DMS53 treated with DMSO at 0.1 percent for 48 hours (cell line): ENCODE data around the gene ORC3.
"Not testable (repeated sequence)": the region's sequence is repeated elsewhere in the genome, so short reads cannot be mapped to it uniquely, and the experiment has no call there.

Experiments
- DNase-seq: peaks from one replicate; lab custom pipeline; 2025; ENCODE audit not compliant: unreplicated experiment; lab: John Stamatoyannopoulos, UW

The ORC3 gene

GRCh38 chr6:87590990-87591389, 1.1 kb downstream of the ORC3 start:
- DNase-seq, result no peak

DNA sequence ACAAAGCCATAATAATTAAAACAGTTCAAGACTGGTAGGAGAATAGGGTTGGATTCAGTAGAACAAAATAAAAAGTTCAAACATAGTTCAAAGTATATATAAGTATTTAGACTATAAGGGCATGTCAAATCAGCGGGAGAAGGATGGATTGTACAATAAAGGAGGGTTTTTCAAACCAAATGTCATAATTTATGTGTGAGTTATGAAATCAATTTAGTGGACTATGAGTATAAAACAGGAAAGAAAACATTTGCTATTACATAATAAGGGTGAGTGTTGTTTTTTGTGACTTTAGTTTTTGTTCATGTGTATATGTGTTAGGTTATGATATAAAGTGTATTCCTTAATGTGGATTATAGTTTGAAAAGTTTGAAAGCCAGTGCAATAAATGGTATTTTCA, 10.6 kb downstream of the ORC3 start:
- no peak for DNase-seq

DNA sequence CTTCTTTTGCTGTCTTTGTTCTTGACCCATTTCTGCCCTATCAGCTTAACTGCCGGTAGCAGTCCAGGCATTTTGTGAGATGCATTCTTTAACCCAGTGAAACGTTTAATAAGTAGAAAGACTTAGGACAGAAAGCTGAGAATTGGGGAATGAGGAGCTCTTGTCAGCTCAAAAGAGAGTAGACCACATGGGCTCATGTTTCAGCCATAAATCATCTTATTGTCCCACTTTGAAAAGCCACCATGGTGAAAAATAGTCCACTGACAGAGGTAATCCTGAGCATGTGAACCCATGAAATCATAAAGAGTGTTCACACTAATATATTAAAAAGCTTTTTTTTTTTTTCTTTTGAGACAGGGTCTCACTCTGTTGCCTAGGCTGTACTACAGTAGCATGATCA, 16.3 kb downstream of the ORC3 start:
- DNase-seq, result no peak

DNA sequence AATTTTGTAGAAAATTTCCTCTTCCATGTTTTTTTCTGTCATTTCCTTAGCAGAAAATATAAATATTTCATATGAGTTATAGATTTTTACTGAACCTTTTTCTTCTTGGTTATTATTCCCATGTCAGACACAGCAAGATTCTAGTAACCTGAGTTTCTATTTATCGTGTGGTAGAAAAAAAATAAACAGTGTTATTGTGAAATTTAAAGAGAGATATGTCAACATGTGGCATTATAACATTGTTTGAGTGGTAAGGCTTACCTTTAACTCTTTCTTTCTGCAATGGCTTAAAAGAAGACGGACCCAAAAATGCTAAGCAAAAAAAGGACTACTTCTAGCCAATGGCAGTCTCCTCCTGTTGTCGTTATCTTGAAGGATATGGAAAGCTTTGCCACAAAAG, 18.9 kb downstream of the ORC3 start:
- DNase-seq, result no peak

DNA sequence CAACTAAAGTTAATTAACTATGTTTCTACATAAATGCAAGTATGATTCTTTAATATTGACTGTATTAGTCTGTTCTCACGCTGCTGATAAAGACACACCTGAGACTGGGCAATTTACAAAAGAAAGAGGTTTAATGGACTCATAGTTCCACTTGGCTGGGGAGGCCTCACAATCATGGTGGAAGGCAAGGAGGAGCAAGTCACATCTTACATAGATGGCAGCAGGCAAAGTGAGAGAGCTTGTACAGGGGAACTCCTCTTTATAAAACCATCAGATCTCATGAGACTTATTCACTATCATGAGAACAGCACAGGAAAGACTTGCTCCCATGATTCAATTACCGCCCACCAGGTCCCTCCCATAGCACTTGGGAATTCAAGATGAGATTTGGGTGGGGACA, 23.1 kb downstream of the ORC3 start:
- DNase-seq, result not testable (repeated sequence)

DNA sequence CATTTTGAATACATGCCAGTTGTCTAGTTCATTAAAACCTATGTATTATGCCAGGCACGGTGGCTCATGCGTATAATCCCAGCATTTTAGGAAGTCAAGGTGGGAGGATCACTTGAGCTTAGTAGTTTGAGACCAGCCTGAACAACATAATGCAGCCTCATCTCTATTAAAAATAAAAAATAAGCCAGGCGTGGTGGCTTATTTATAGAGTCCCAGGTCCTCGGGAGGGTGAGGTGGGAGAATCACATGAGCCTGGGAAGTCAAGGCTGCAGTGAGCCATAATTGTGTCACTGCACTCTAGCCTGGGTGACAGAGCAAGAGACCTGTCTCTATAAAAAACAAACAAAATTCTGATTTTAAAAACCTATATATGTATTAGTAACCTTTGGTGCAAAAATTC, 27.5 kb downstream of the ORC3 start:
- DNase-seq, result no peak

GRCh38 chr6:87618531-87618930, 28.6 kb downstream of the ORC3 start:
- no peak for DNase-seq

GRCh38 chr6:87623248-87623647, 33.3 kb downstream of the ORC3 start:
- no peak for DNase-seq

DNA sequence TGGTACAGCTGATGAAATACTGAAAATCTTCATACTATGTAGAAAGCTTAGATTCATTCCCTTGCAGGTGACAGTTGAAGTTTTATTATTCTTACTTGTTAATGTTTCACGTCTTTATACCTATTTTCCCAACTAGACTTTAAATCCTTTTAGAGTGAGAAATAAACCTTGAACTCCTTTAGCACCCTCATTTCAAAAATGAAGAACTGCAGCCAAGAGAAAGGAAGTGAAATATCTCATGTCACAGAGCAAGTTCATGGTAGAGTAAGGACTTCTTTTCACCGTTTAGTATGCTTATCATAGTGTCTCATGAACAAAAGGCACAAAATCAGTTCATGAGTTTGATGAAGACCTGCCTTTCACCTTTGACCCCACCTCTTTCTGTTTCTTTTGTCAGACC, 38.5 kb downstream of the ORC3 start:
- no peak for DNase-seq

GRCh38 chr6:87628881-87629280, 38.9 kb downstream of the ORC3 start:
- no peak for DNase-seq

GRCh38 chr6:87630746-87631145, 40.8 kb downstream of the ORC3 start:
- DNase-seq, result no peak

DNA sequence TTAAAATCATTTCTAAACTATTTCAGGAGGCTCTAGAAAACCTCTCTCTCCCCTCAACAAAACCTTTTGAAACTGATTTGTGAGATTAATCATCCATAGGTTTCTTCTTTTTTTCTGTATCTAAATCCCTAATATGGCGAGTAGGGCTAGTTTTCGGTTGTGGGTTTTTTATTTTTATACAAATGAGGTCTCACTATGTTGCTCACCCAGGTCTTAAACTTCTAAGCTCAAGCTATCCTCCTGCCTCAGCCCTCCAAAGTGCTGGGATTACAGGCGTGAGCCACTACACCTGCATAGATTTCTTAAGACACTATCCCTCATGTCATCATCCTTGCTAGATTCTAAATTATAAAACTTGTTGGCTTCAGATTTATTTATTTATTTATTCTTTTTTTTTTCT, 43.9 kb downstream of the ORC3 start:
- DNase-seq, result no peak

DNA sequence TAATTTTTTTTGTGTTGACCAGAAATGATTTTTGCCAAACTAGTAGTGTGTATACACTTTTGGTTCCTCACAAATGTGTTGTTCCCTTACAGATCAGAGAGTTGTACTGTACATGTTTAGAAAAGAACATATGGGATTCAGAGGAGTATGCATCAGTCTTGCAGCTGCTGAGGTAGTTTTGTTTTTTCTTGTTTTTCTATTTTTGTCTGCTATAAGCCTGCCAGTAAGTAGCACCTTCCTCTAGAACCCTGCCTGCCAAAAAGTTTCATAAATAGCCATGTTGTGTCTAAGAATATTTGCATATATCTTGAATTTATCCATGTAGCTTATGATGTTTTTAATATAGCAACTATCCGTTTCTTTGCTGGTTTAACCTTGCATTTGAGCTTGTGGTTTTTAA, 46.4 kb downstream of the ORC3 start:
- DNase-seq, result no peak

DNA sequence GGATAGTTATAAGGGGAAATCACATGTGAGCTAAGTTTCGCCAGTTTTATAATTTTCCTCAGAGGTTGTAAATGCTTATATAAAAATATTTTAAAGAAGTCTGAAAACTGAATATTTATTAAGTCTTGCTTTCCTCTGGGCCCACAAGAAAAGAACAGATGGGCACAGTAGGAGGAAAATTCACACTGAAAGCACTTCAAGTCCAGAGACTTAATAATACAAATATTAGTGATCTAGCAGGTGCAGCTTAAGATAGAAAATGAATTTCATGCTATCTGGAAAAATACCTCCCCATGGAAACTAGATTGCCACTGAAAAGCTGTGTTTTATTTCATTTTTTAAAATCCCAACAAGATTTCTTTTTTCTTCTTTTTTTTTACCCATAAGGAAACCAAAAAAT, 47.2 kb downstream of the ORC3 start:
- no peak for DNase-seq

- no peak for DNase-seq
These were observed 49.4 kb downstream of the ORC3 start for GRCh38 chr6:87639373-87639772.

DNA sequence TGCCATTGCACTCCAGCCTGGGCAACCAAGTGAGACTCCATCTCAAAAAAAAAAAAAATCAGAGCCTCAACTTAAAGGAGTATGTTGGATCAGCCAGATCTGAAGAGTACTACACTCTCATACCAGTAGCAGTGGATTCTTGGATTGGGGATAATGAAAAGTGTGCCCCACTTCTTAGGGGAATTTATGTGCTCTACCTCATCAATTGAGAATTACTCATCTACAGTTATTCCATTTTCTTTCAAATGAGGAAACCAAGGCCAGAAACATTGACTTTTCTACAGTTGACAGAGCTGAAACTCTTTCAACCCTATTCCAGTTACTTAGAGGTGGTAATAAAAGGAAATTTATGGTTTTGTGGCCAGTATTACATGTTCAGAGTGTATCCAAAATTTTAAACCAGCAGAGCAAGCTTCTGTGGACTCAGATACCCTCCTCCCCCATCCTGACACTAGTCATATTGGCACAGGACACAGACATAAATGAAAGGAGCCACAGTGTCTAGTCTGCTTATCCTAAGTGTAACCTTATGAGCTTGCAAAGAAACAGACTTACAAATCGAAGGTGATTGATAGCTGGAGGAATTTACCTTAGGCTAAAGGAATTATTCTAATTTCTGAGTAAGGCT, 51.2 kb downstream of the ORC3 start:
- DNase-seq, result no peak

DNA sequence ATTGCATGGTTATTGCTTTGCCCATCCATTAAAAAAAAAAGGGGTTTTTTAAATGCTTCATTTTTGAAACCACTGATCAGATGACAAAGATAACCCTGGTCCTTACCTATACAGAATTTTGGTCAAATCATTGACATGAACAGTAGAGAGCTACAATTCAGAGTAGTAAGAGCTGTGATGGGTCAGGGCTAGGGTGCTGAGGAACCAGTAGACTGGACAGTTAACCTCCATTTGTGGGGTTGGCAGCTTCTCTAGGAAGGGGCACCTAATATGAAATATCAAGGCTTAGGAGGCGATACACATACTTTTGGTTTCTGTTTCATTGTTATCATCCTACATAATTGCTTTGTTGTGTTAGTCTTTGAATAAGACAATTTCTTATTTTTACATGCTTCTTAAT, 55.1 kb downstream of the ORC3 start:
- no peak for DNase-seq

DNA sequence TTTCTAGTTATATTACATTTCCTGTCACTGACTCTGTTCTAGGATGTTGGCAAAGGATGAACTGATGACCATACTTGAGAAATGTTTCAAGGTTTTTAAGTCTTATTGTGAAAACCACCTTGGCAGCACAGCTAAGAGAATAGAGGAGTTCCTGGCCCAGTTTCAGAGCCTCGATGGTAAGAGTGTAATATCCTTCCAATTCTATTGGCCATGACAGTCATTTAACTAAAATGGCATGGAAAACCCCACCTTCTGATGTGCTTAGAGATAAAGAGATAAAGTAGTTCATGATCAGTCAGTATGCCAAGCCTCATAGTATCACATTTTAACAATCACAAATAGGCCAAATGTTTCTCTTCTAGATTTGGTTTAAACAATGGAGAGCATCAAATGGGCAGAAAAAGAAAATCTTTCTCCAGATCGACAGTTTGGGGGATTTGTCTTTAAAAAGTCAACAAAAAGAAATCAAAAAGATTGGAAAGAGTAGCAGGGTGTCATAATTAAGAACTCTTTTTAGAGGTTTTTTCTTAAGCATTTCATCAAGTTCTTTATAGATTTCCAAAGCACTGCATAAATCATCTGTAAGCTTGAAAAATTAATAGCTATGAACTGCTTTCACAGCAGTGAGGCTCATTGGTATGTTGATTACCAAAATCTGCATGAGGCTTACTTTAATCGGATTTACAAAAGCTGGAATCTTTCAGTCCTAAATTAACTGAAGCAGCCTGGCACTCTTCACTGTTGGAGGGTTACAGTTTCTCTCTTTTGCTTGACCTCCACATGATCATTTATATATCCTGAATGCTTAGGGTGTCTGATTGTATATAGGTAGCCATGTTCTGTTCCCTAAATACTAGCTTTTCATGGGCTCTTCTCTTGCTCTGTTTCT, 63.4 kb downstream of the ORC3 start:
- DNase-seq, result no peak

- no peak for DNase-seq
These were observed 64.2 kb downstream of the ORC3 start for GRCh38 chr6:87654122-87654521.

GRCh38 chr6:87654875-87655454, 65.0 kb downstream of the ORC3 start:
- no peak for DNase-seq

DNA sequence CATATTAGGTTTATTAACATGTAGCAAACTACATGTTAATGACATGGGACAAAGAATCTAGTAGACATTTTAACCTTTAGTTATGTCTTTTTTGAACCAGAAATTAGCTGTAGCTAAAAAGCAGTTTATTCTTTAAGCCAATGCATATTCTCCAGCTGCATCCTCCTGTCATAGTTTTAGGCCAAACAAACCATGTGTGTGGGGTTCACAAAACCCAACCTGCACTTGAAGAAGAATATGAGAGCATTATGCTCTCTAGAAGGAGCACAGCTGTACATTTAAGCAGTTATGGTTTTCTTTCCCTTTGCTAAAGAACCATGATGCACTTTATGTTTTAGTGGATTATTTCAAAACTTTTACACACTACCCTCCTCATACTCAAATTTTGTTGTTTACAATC, 65.9 kb downstream of the ORC3 start:
- no peak for DNase-seq

GRCh38 chr6:87656857-87657256, 66.9 kb downstream of the ORC3 start:
- no peak for DNase-seq
